ENCODE results near the gene KCNQ1.

- TF ChIP-seq CTCF (IDR thresholded peaks at IDR 0.05; ENCODE audit: insufficient read depth, low read length, poor library complexity, severe bottlenecking) (no peak), EZH2phosphoT487 (conservative IDR thresholded peaks at IDR 0.05; ENCODE audit: low read length) (0 out of 2 replicates have a peak, but pooled peaks have one; percentile 55)
Measured at GRCh38 chr11:2462986-2463765, 18.4 kb downstream of the KCNQ1 start.
